K562 (cell line): ENCODE results near the gene WIPF1. TPM values are rescaled to one million over a fixed set of nuclear protein-coding genes. Genes with fewer than 3 reads are reported as not detected.

Experiments
- ATAC-seq: fragments of 200-7000 bp; cut with Tn5 transposase; 3 replicates; pipeline ENCODE4 v1.9.1; 2020; ENCODE audit warnings: moderate library complexity
- BruUV-seq: library from RNA; stranded (reverse); fragments of 400-500 nt; replicated peaks from 2 replicates; lab custom pipeline; 2021; lab: Mats Ljungman, UMichigan
- CTCF ChIA-PET: fragments of 300-600 bp; formaldehyde crosslinking; extraction: SDS; loops from one replicate; lab custom pipeline; 2021; ENCODE audit warnings: low intra/inter-chr PET ratio; lab: Yijun Ruan, JAX
- POLR2A ChIA-PET: fragments of 300-600, 350-650 bp; sonication (Branson Sonifier 250); formaldehyde crosslinking; extraction: SDS; loops from one replicate; lab custom pipeline; 2021; ENCODE audit warnings: antibody characterized with exemption, inconsistent platforms; lab: Yijun Ruan, JAX
- DNase-seq, 4 experiments: peaks; one replicate each; pipeline versions ENCODE4 v3.0.0 to v3.0.0-alpha.2; 2011 to 2018; ENCODE audit warnings: low spot score in 3 of 4, mixed read lengths in 3 of 4; ENCODE audit errors: extremely low read depth in 1 of 4
- FAIRE-seq: peaks from 2 replicates; lab custom pipeline; 2011; peaks lifted over from hg19 to GRCh38; lab: Jason Lieb, UNC
- H2AFZ ChIP-seq: 2 replicates; pipeline ENCODE4 v1.6.0; 2011; ENCODE audit warnings: low read depth, low read length, control low read depth, inconsistent platforms
- H3K27ac ChIP-seq: fragments of 200-600 bp; 3 replicates; pipeline ENCODE4 v1.8.0; 2011; ENCODE audit warnings: low read depth, mild to moderate bottlenecking, control low read depth, inconsistent platforms, low read length, moderate library complexity, mixed read lengths; ENCODE audit errors: extremely low read depth
- H3K27me3 ChIP-seq, 2 experiments: fragments of 300-600 bp in 1 of 2; 2 replicates in 1 of 2; 3 replicates in 1 of 2; pipeline versions ENCODE4 v1.6.0 to v1.8.0; 2011; ENCODE audit warnings: inconsistent platforms in 2 of 2, low read length in 2 of 2, mild to moderate bottlenecking in 1 of 2, mixed read lengths in 1 of 2, moderate library complexity in 1 of 2; ENCODE audit not compliant: control insufficient read depth in 2 of 2, insufficient read depth in 2 of 2
- H3K36me3 ChIP-seq: fragments of 300-600 bp; 3 replicates; pipeline ENCODE4 v1.8.0; 2011; ENCODE audit warnings: mild to moderate bottlenecking, low read length, inconsistent platforms; ENCODE audit not compliant: control insufficient read depth, insufficient read depth
- H3K4me1 ChIP-seq, 2 experiments: fragments of 200-600 bp in 1 of 2; replicated peaks in 1 of 2; 2 replicates in 1 of 2; 3 replicates in 1 of 2; pipeline versions ENCODE4 v1.5.1 to v1.8.0; 2011; ENCODE audit warnings: inconsistent platforms in 2 of 2, low read length in 2 of 2, mild to moderate bottlenecking in 1 of 2, mixed read lengths in 1 of 2, moderate library complexity in 1 of 2; ENCODE audit not compliant: control insufficient read depth in 2 of 2, insufficient read depth in 2 of 2
- H3K4me2 ChIP-seq: 2 replicates; pipeline ENCODE4 v1.6.1; 2011; ENCODE audit warnings: low read length, control low read depth, inconsistent platforms, mixed read lengths; ENCODE audit not compliant: insufficient read depth
- H3K4me3 ChIP-seq: fragments of 200-600 bp; sonication (generic), shearing (Covaris generic); 2 replicates; pipeline ENCODE4 v1.5.1; 2016; ENCODE audit warnings: control low read depth, inconsistent platforms
- H3K79me2 ChIP-seq: fragments of 200-600 bp; 3 replicates; pipeline ENCODE4 v1.8.0; 2011; ENCODE audit warnings: low read length, inconsistent platforms; ENCODE audit not compliant: control insufficient read depth, insufficient read depth
- H3K9ac ChIP-seq, 2 experiments: 2 replicates each; pipeline versions ENCODE4 v1.6.0 to v1.6.1; 2011; ENCODE audit warnings: low read depth in 2 of 2, low read length in 2 of 2, control low read depth in 1 of 2, inconsistent platforms in 1 of 2, mild to moderate bottlenecking in 1 of 2, mixed read lengths in 1 of 2; ENCODE audit not compliant: insufficient read depth in 1 of 2
- H3K9me1 ChIP-seq: one replicate; pipeline ENCODE4 v1.6.0; 2011; ENCODE audit warnings: inconsistent platforms, mild to moderate bottlenecking, low read length, moderate library complexity; ENCODE audit not compliant: control insufficient read depth, insufficient read depth
- H3K9me3 ChIP-seq: replicated peaks from 2 replicates; pipeline ENCODE4 v1.5.1; 2011; ENCODE audit warnings: low read depth, low read length, inconsistent platforms; ENCODE audit not compliant: control insufficient read depth, insufficient read depth
- H4K20me1 ChIP-seq: replicated peaks from 2 replicates; pipeline ENCODE4 v1.6.1; 2011; ENCODE audit warnings: low read length, inconsistent platforms, mixed read lengths; ENCODE audit not compliant: control insufficient read depth, insufficient read depth
- CHAMP1 ChIP-seq: fragments of 450-650 bp; IDR thresholded peaks from 2 replicates; pipeline ENCODE4 v1.6.1; 2016; ENCODE audit warnings: mild to moderate bottlenecking
- SPI1 ChIP-seq: IDR thresholded peaks from 2 replicates; pipeline ENCODE4 v1.6.1; 2011; ENCODE audit warnings: low read depth, low read length, control low read depth, borderline replicate concordance
- WGBS: fragments of 100-300 bp; shearing (Covaris generic); methylation state at CpG from one replicate; pipeline ENCODE4 v1.1.6; 2016; ENCODE audit warnings: low coverage, mixed read lengths; ENCODE audit not compliant: insufficient coverage; ENCODE audit errors: missing lambda C conversion rate; 5-methylcytosine and 5-hydroxymethylcytosine counted together
- in situ Hi-C: fragments of 300-500 bp; cut with MboI; formaldehyde crosslinking; loops from 4 replicates; pipeline ENCODE4 v1.15.0; 2018; ENCODE audit warnings: inconsistent platforms, mixed read lengths
- intact Hi-C: fragments of 100-400 bp; cut with micrococcal nuclease; formaldehyde crosslinking; loops from 2 replicates; pipeline ENCODE4 v1.14.2; 2022
- polyA plus RNA-seq, 8 experiments: library from polyadenylated mRNA; depleted of rRNA in 4 of 8; stranded (reverse) in 5 of 8; unstranded in 3 of 8; fragments of >200 nt; fragmentation: Nextera tagmentation in 2 of 8; fragmentation: Illumina TruSeq in 1 of 8; extraction: Ambion mirVana in 2 of 8; extraction: Trizol in 1 of 8; gene quantifications; 2 replicates each; pipeline versions ENCODE4 v1.2.1 to v1.2.3, GENCODE V29; 2011 to 2014; ENCODE audit warnings: inconsistent platforms in 1 of 8, missing spikeins in 1 of 8
- total RNA-seq, 7 experiments: library from RNA; depleted of rRNA in 6 of 7; stranded (reverse); fragments of >200 nt in 6 of 7; fragmentation: Illumina TruSeq in 2 of 7; extraction: Trizol in 2 of 7; gene quantifications; 2 replicates each; pipeline versions ENCODE4 v1.2.1 to v1.2.3, GENCODE V29; 2011 to 2021; ENCODE audit warnings: low replicate concordance in 1 of 7

Gene WIPF1
- total and polyA plus RNA-seq, 9 of the 15 experiments (the other 6 are each of a cell fraction or from before 2014, with no cell fraction given), result 0.54 to 4.9 (median 2.4) TPM

DNA sequence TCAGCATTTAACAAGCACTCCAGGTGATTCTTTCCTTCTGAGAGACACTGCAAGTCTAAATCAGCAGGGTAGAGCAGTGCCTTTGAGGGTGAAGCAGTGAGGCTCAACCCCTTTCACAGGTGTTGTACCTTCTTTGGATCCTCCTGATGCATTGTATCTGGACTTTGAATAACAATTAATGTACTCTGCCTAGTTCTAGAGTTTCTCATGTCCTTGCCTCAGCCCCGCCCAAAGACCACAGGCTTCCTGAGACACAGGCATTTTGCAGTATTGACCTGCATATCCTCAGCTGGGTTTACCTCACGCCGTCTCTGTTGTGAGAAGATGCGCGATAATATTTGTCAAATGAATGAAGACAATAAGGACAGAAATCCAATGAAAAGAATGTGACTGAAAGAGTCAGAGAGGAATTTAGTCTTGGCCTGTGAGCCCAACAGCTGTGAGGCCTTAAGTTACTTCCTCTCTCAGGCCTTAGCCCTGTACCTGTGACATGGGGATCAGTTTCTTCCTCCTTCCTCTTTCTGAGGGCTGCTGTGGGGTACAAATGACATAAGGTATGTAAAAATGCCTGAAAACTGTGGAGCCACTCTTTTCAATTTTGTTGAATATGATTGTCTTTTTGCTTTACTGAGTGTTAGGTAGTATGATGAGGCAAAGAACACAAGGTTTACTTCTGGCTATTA, 43.7 kb downstream of the WIPF1 start:
- intact Hi-C loops (no loop called here), in situ Hi-C loops (no loop called here)
- H3K4me3 ChIP-seq, result no peak overlapping the region
- CTCF ChIA-PET, result no interaction called here
- no peaks in the 10 kb centered on the region for H3K4me1 ChIP-seq
- ATAC-seq (no peak), FAIRE-seq (no peak), DNase-seq (no peak)
- H3K27me3 ChIP-seq, result no peaks in the 10 kb centered on the region
- no peak overlapping the region for H2AFZ ChIP-seq
- H3K9me1 ChIP-seq, result no peaks in the 10 kb centered on the region
- TF ChIP-seq CHAMP1 (no peak), SPI1 (peak; percentile 63; the same call in 1 of the 2 replicates)
- H4K20me1 ChIP-seq, result no peaks in the 10 kb centered on the region
- no peaks in the 10 kb centered on the region for H3K36me3 ChIP-seq
- no TSS peak for BruUV-seq
- H3K27ac ChIP-seq, result no peak overlapping the region
- no peaks in the 10 kb centered on the region for H3K9me3 ChIP-seq
- POLR2A ChIA-PET, result no interaction called here
- no peak overlapping the region for H3K4me2 ChIP-seq
- no peaks in the 10 kb centered on the region for H3K79me2 ChIP-seq
- no peak overlapping the region for H3K9ac ChIP-seq
- WGBS, result 73% methylated on average over 5 of the region's 5 CpGs
